OCI-LY1 (cell line): ENCODE results near the gene TSPOAP1.

ENCODE experiments used
- EZH2 ChIP-seq: fragments of 200-600 bp; sonication (generic), shearing (Covaris generic); IDR thresholded peaks from 2 replicates; pipeline ENCODE4 v1.8.0; 2017; ENCODE audit warnings: borderline replicate concordance, mixed run types, mild to moderate bottlenecking, antibody characterized with exemption, low read length, moderate library complexity, mixed read lengths
- TF ChIP-seq, protein P1 (sequence below): fragments of 200-600 bp; sonication (generic), shearing (Covaris generic); IDR thresholded peaks from 2 replicates; pipeline ENCODE4 v1.5.1; 2017; ENCODE audit warnings: mild to moderate bottlenecking, antibody characterized with exemption, low read length, moderate library complexity, mixed read lengths

GRCh38 chr17:58273453-58274104 lies 55.0 kb downstream of the TSPOAP1 start:
- TF ChIP-seq, protein P1, sequence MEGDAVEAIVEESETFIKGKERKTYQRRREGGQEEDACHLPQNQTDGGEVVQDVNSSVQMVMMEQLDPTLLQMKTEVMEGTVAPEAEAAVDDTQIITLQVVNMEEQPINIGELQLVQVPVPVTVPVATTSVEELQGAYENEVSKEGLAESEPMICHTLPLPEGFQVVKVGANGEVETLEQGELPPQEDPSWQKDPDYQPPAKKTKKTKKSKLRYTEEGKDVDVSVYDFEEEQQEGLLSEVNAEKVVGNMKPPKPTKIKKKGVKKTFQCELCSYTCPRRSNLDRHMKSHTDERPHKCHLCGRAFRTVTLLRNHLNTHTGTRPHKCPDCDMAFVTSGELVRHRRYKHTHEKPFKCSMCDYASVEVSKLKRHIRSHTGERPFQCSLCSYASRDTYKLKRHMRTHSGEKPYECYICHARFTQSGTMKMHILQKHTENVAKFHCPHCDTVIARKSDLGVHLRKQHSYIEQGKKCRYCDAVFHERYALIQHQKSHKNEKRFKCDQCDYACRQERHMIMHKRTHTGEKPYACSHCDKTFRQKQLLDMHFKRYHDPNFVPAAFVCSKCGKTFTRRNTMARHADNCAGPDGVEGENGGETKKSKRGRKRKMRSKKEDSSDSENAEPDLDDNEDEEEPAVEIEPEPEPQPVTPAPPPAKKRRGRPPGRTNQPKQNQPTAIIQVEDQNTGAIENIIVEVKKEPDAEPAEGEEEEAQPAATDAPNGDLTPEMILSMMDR: no peak
- TF ChIP-seq EZH2: no peak
